Measurements from ENCODE around the gene YIPF4.
"Not testable (repeated sequence)": the region's sequence is repeated elsewhere in the genome, so short reads cannot be mapped to it uniquely, and the experiment has no call there.

The YIPF4 gene

GRCh38 chr2:32364290-32364689 is 86.6 kb downstream of the YIPF4 start:
- H3K27ac Mint-ChIP-seq; DNase-seq (ENCODE audit: low spot score); H3K9me3 Mint-ChIP-seq; H3K4me3 Mint-ChIP-seq; H3K27me3 Mint-ChIP-seq (ENCODE audit: low read depth): not testable (repeated sequence)
- Mint-ChIP-seq H3K4me1 (ENCODE audit: low read depth) (peaks cover 30% of the 10 kb centered on the region), H3K36me3 (ENCODE audit: low read depth) (peaks cover 41% of the 10 kb centered on the region)

GRCh38 chr2:32365679-32366078 is 88.0 kb downstream of the YIPF4 start:
- not testable (repeated sequence) for DNase-seq (ENCODE audit: low spot score); H3K27ac Mint-ChIP-seq; H3K4me3 Mint-ChIP-seq; H3K9me3 Mint-ChIP-seq; H3K27me3 Mint-ChIP-seq (ENCODE audit: low read depth)
- Mint-ChIP-seq H3K36me3 (ENCODE audit: low read depth) (peaks cover 32% of the 10 kb centered on the region), H3K4me1 (ENCODE audit: low read depth) (peaks cover 19% of the 10 kb centered on the region)
